KMS-11 (cell line): ENCODE measurements around the gene CFAP46.

Source experiments
- H2AFZ ChIP-seq: fragments of 200-600 bp; sonication (generic); 2 replicates; pipeline ENCODE4 v1.6.1; 2016; ENCODE audit warnings: antibody characterized with exemption, mixed run types, low read depth
- H3K27ac ChIP-seq: fragments of 200-600 bp; sonication (generic); 2 replicates; pipeline ENCODE4 v1.6.1; 2016; ENCODE audit warnings: mild to moderate bottlenecking, mixed run types
- H3K27me3 ChIP-seq: fragments of 200-600 bp; sonication (generic); 2 replicates; pipeline ENCODE4 v1.6.1; 2017; ENCODE audit warnings: mild to moderate bottlenecking, low read depth, mixed run types, moderate library complexity; ENCODE audit not compliant: insufficient read depth
- H3K36me3 ChIP-seq: fragments of 200-600 bp; sonication (generic); 2 replicates; pipeline ENCODE4 v1.6.1; 2017; ENCODE audit warnings: mild to moderate bottlenecking, mixed run types; ENCODE audit not compliant: insufficient read depth
- H3K4me1 ChIP-seq: fragments of 200-600 bp; sonication (generic); 2 replicates; pipeline ENCODE4 v1.6.1; 2016; ENCODE audit warnings: mild to moderate bottlenecking, low read depth, mixed run types; ENCODE audit not compliant: poor library complexity, severe bottlenecking
- H3K4me2 ChIP-seq: fragments of 200-600 bp; sonication (generic); 2 replicates; pipeline ENCODE4 v1.7.0; 2016; ENCODE audit warnings: mild to moderate bottlenecking, mixed run types
- H3K4me3 ChIP-seq: fragments of 200-600 bp; sonication (generic); IDR thresholded peaks from 2 replicates; pipeline ENCODE4 v1.6.1; 2017; ENCODE audit warnings: low read depth, low read length, mixed read lengths; ENCODE audit not compliant: insufficient read depth
- H3K79me2 ChIP-seq: fragments of 200-600 bp; sonication (generic); 2 replicates; pipeline ENCODE4 v1.6.1; 2016; ENCODE audit warnings: low read depth, mixed run types; ENCODE audit not compliant: insufficient read depth
- H3K9ac ChIP-seq: fragments of 200-600 bp; sonication (generic); 2 replicates; pipeline ENCODE4 v1.6.1; 2016; ENCODE audit warnings: mild to moderate bottlenecking, mixed run types
- H4K20me1 ChIP-seq: fragments of 200-600 bp; sonication (generic); 2 replicates; pipeline ENCODE4 v1.6.1; 2016; ENCODE audit warnings: mild to moderate bottlenecking, mixed run types; ENCODE audit not compliant: insufficient read depth
- CTCF ChIP-seq: fragments of 200-600 bp; sonication (generic); conservative IDR thresholded peaks from 2 replicates; pipeline ENCODE4 v1.6.1; 2017; ENCODE audit warnings: low read depth, mild to moderate bottlenecking, antibody characterized with exemption, low read length, moderate library complexity, mixed read lengths

Gene CFAP46

GRCh38 chr10:132878730-132879407, 63.5 kb downstream of the CFAP46 start:
- Histone ChIP-seq H3K9ac (no peak overlapping the region), H3K4me3 (no peak overlapping the region), H3K36me3 (no peaks in the 10 kb centered on the region), H3K27ac (no peak overlapping the region), H4K20me1 (no peaks in the 10 kb centered on the region), H3K4me2 (no peak overlapping the region), H3K79me2 (no peaks in the 10 kb centered on the region), H3K27me3 (peaks cover 38% of the 10 kb centered on the region; the same call in 1 of the 2 replicates), H3K4me1 (no peaks in the 10 kb centered on the region), H2AFZ (no peak overlapping the region)
- TF ChIP-seq CTCF = no peak

GRCh38 chr10:132878091-132878729, 64.2 kb downstream of the CFAP46 start:
- Histone ChIP-seq H3K4me3 (no peak overlapping the region), H3K79me2 (no peaks in the 10 kb centered on the region), H3K9ac (no peak overlapping the region), H3K27me3 (peaks cover 36% of the 10 kb centered on the region; the same call in 1 of the 2 replicates), H3K27ac (no peak overlapping the region), H3K36me3 (no peaks in the 10 kb centered on the region), H3K4me1 (no peaks in the 10 kb centered on the region), H4K20me1 (no peaks in the 10 kb centered on the region), H2AFZ (no peak overlapping the region), H3K4me2 (no peak overlapping the region)
- TF ChIP-seq CTCF = no peak

GRCh38 chr10:132877473-132877872, 64.9 kb downstream of the CFAP46 start:
- H3K36me3 ChIP-seq = no peaks in the 10 kb centered on the region
- H3K27me3 ChIP-seq = peaks cover 38% of the 10 kb centered on the region; the same call in 1 of the 2 replicates
- H3K4me1 ChIP-seq = no peaks in the 10 kb centered on the region
- no peak overlapping the region for H3K4me3 ChIP-seq
- H3K79me2 ChIP-seq = no peaks in the 10 kb centered on the region
- no peak overlapping the region for H3K4me2 ChIP-seq
- H2AFZ ChIP-seq = no peak overlapping the region
- TF ChIP-seq CTCF = no peak
- H3K9ac ChIP-seq = no peak overlapping the region
- no peak overlapping the region for H3K27ac ChIP-seq
- no peaks in the 10 kb centered on the region for H4K20me1 ChIP-seq

GRCh38 chr10:132876993-132877431, 65.4 kb downstream of the CFAP46 start:
- no peaks in the 10 kb centered on the region for H3K79me2 ChIP-seq
- H4K20me1 ChIP-seq = no peaks in the 10 kb centered on the region
- H3K9ac ChIP-seq = no peak overlapping the region
- H3K27me3 ChIP-seq = peaks cover 38% of the 10 kb centered on the region; the same call in 1 of the 2 replicates
- no peak overlapping the region for H3K4me2 ChIP-seq
- no peak for TF ChIP-seq CTCF
- no peak overlapping the region for H3K4me3 ChIP-seq
- no peak overlapping the region for H2AFZ ChIP-seq
- H3K4me1 ChIP-seq = no peaks in the 10 kb centered on the region
- no peak overlapping the region for H3K27ac ChIP-seq
- no peaks in the 10 kb centered on the region for H3K36me3 ChIP-seq
